Keratinocyte (primary cell): ENCODE data around the gene TSPYL1. TPM values are rescaled to one million over a fixed set of nuclear protein-coding genes. Genes with fewer than 3 reads are reported as not detected.

Source experiments
- DNase-seq: peaks from one replicate; pipeline ENCODE4 v3.0.0-alpha.2; 2011; ENCODE audit warnings: low read depth, missing footprints, low spot score
- FAIRE-seq: peaks from 2 replicates; lab custom pipeline; 2011; peaks lifted over from hg19 to GRCh38; lab: Jason Lieb, UNC
- H2AFZ ChIP-seq: 2 replicates; pipeline ENCODE4 v1.6.0; 2012; ENCODE audit warnings: low read length, control low read depth, inconsistent platforms; ENCODE audit not compliant: control insufficient read depth
- H3K27ac ChIP-seq: 2 replicates; pipeline ENCODE4 v1.5.1; 2011; ENCODE audit warnings: low read length; ENCODE audit not compliant: control insufficient read depth, insufficient read depth
- H3K27me3 ChIP-seq: 3 replicates; pipeline ENCODE4 v1.6.0; 2011; ENCODE audit warnings: low read length; ENCODE audit not compliant: control insufficient read depth, insufficient read depth; ENCODE audit errors: extremely low read depth
- H3K36me3 ChIP-seq, 2 experiments: 2 replicates in 1 of 2; 3 replicates in 1 of 2; pipeline ENCODE4 v1.5.1; 2011; ENCODE audit warnings: low read length in 2 of 2, mild to moderate bottlenecking in 1 of 2; ENCODE audit not compliant: control insufficient read depth in 2 of 2, insufficient read depth in 2 of 2; ENCODE audit errors: extremely low read depth in 1 of 2
- H3K4me1 ChIP-seq: 3 replicates; pipeline ENCODE4 v1.5.1; 2011; ENCODE audit warnings: low read length; ENCODE audit not compliant: control insufficient read depth, insufficient read depth; ENCODE audit errors: extremely low read depth
- H3K4me2 ChIP-seq: 3 replicates; pipeline ENCODE4 v1.6.0; 2011; ENCODE audit warnings: low read depth, low read length; ENCODE audit not compliant: control insufficient read depth, insufficient read depth; ENCODE audit errors: extremely low read depth
- H3K4me3 ChIP-seq, 3 experiments: fragments of 200-600 bp in 1 of 3; sonication (generic) in 1 of 3; 2 replicates in 2 of 3; 3 replicates in 1 of 3; pipeline ENCODE4 v1.5.1; 2011 to 2016; ENCODE audit warnings: low read length in 3 of 3, mild to moderate bottlenecking in 3 of 3, control low read depth in 2 of 3, inconsistent platforms in 1 of 3, low read depth in 1 of 3, mixed read lengths in 1 of 3, mixed run types in 1 of 3, moderate library complexity in 1 of 3; ENCODE audit not compliant: control insufficient read depth in 2 of 3, insufficient read depth in 2 of 3; ENCODE audit errors: extremely low read depth in 1 of 3
- H3K79me2 ChIP-seq: 2 replicates; pipeline ENCODE4 v1.6.0; 2012; ENCODE audit warnings: low read length; ENCODE audit not compliant: control insufficient read depth, insufficient read depth
- H3K9ac ChIP-seq: 3 replicates; pipeline ENCODE4 v1.6.0; 2011; ENCODE audit warnings: low read length; ENCODE audit not compliant: control insufficient read depth, insufficient read depth; ENCODE audit errors: extremely low read depth
- H3K9me1 ChIP-seq: 3 replicates; pipeline ENCODE4 v1.6.0; 2011; ENCODE audit warnings: low read length; ENCODE audit not compliant: control insufficient read depth, insufficient read depth; ENCODE audit errors: extremely low read depth
- H3K9me3 ChIP-seq: 2 replicates; pipeline ENCODE4 v1.5.1; 2012; ENCODE audit warnings: low read depth, low read length; ENCODE audit not compliant: control insufficient read depth
- H4K20me1 ChIP-seq: 3 replicates; pipeline ENCODE4 v1.6.0; 2011; ENCODE audit warnings: low read length; ENCODE audit not compliant: control insufficient read depth, insufficient read depth; ENCODE audit errors: extremely low read depth
- CTCF ChIP-seq, 3 experiments: IDR thresholded peaks in 1 of 3; conservative IDR thresholded peaks in 1 of 3; optimal IDR thresholded peaks in 1 of 3; 2 replicates in 2 of 3; 3 replicates in 1 of 3; pipeline versions ENCODE3 to v1.5.1; 2011; ENCODE audit warnings: low read length in 3 of 3, mild to moderate bottlenecking in 3 of 3, moderate library complexity in 2 of 3, control low read depth in 1 of 3, inconsistent platforms in 1 of 3; ENCODE audit not compliant: insufficient read depth in 2 of 3; ENCODE audit errors: extremely low read depth in 1 of 3
- EZH2 ChIP-seq: IDR thresholded peaks from one replicate; pipeline ENCODE4 v1.6.1; 2012; ENCODE audit warnings: inconsistent platforms, mild to moderate bottlenecking, low read length, moderate library complexity
- dilution Hi-C: fragments of 300-500 bp; cut with MboI; formaldehyde crosslinking; loops from one replicate; pipeline ENCODE4 v1.7.0; 2020; ENCODE audit warnings: low sequenced_read_pairs; ENCODE audit not compliant: extremely low pct_ligation_motif_present
- polyA plus RNA-seq, 5 experiments: library from polyadenylated mRNA; depleted of rRNA in 3 of 5; stranded (reverse) in 3 of 5; stranded (forward) in 1 of 5; unstranded in 1 of 5; fragments of >200 nt; gene quantifications; 1 replicate in 1 of 5; 2 replicates in 3 of 5; 3 replicates in 1 of 5; pipeline versions ENCODE4 v1.2.1 to v1.2.3, GENCODE V29; 2011 to 2012; ENCODE audit warnings: missing spikeins in 2 of 5, low read depth in 1 of 5, low replicate concordance in 1 of 5

TSPYL1 gene
- polyA plus RNA-seq, 1 donor (not counting 4 experiments of a cell fraction or from before 2014, with no cell fraction given) = 75.6 TPM

- Histone ChIP-seq H3K4me3 (no peak overlapping the region), H3K4me2 (no peak overlapping the region), H3K9me3 (no peaks in the 10 kb centered on the region), H4K20me1 (no peaks in the 10 kb centered on the region), H2AFZ (no peak overlapping the region), H3K4me1 (peaks cover 9% of the 10 kb centered on the region), H3K27me3 (no peaks in the 10 kb centered on the region), H3K27ac (no peak overlapping the region), H3K36me3 (no peaks in the 10 kb centered on the region), H3K9ac (no peak overlapping the region), H3K9me1 (no peaks in the 10 kb centered on the region), H3K79me2 (peaks cover 6% of the 10 kb centered on the region)
- dilution Hi-C loops = no loop called here
- DNase-seq = no peak
- no peak for TF ChIP-seq EZH2
- TF ChIP-seq CTCF (optimal IDR thresholded peaks at IDR 0.05 in 1 of 3, IDR thresholded peaks at IDR 0.05 in 1 of 3, conservative IDR thresholded peaks at IDR 0.05 in 1 of 3; ENCODE audit: extremely low read depth in 1 of 3, insufficient read depth in 2 of 3, low read length in 3 of 3) = no peak
- no peak for FAIRE-seq
Measured at GRCh38 chr6:116258520-116258919, 21.2 kb downstream of the TSPYL1 start.

GRCh38 chr6:116256694-116257093 lies 23.0 kb downstream of the TSPYL1 start:
- no peaks in the 10 kb centered on the region for H3K9me3 ChIP-seq
- peaks cover 24% of the 10 kb centered on the region for H3K79me2 ChIP-seq
- H3K27me3 ChIP-seq = no peaks in the 10 kb centered on the region
- H3K9me1 ChIP-seq = no peaks in the 10 kb centered on the region
- TF ChIP-seq CTCF (optimal IDR thresholded peaks at IDR 0.05 in 1 of 3, IDR thresholded peaks at IDR 0.05 in 1 of 3, conservative IDR thresholded peaks at IDR 0.05 in 1 of 3; ENCODE audit: extremely low read depth in 1 of 3, insufficient read depth in 2 of 3, low read length in 3 of 3) (no peak), EZH2 (no peak)
- FAIRE-seq (no peak), DNase-seq (no peak)
- H3K4me1 ChIP-seq = peaks cover 20% of the 10 kb centered on the region
- H2AFZ ChIP-seq = no peak overlapping the region
- no peaks in the 10 kb centered on the region for H4K20me1 ChIP-seq
- dilution Hi-C loops = no loop called here
- no peak overlapping the region for H3K4me3 ChIP-seq
- H3K4me2 ChIP-seq = no peak overlapping the region
- peaks cover 0 to 10% of the 10 kb centered on the region in 2 experiments for H3K36me3 ChIP-seq
- H3K9ac ChIP-seq = no peak overlapping the region
- no peak overlapping the region for H3K27ac ChIP-seq
